Keratinocyte (primary cell): ENCODE data around the gene OR2A5. TPM values are rescaled to one million over a fixed set of nuclear protein-coding genes. Genes with fewer than 3 reads are reported as not detected.

Source experiments
- DNase-seq: peaks from one replicate; pipeline ENCODE4 v3.0.0-alpha.2; 2011; ENCODE audit warnings: low read depth, missing footprints, low spot score
- FAIRE-seq: peaks from 2 replicates; lab custom pipeline; 2011; peaks lifted over from hg19 to GRCh38; lab: Jason Lieb, UNC
- H2AFZ ChIP-seq: 2 replicates; pipeline ENCODE4 v1.6.0; 2012; ENCODE audit warnings: low read length, control low read depth, inconsistent platforms; ENCODE audit not compliant: control insufficient read depth
- H3K27ac ChIP-seq: 2 replicates; pipeline ENCODE4 v1.5.1; 2011; ENCODE audit warnings: low read length; ENCODE audit not compliant: control insufficient read depth, insufficient read depth
- H3K27me3 ChIP-seq: 3 replicates; pipeline ENCODE4 v1.6.0; 2011; ENCODE audit warnings: low read length; ENCODE audit not compliant: control insufficient read depth, insufficient read depth; ENCODE audit errors: extremely low read depth
- H3K36me3 ChIP-seq, 2 experiments: 2 replicates in 1 of 2; 3 replicates in 1 of 2; pipeline ENCODE4 v1.5.1; 2011; ENCODE audit warnings: low read length in 2 of 2, mild to moderate bottlenecking in 1 of 2; ENCODE audit not compliant: control insufficient read depth in 2 of 2, insufficient read depth in 2 of 2; ENCODE audit errors: extremely low read depth in 1 of 2
- H3K4me1 ChIP-seq: 3 replicates; pipeline ENCODE4 v1.5.1; 2011; ENCODE audit warnings: low read length; ENCODE audit not compliant: control insufficient read depth, insufficient read depth; ENCODE audit errors: extremely low read depth
- H3K4me2 ChIP-seq: 3 replicates; pipeline ENCODE4 v1.6.0; 2011; ENCODE audit warnings: low read depth, low read length; ENCODE audit not compliant: control insufficient read depth, insufficient read depth; ENCODE audit errors: extremely low read depth
- H3K4me3 ChIP-seq, 3 experiments: fragments of 200-600 bp in 1 of 3; sonication (generic) in 1 of 3; 2 replicates in 2 of 3; 3 replicates in 1 of 3; pipeline ENCODE4 v1.5.1; 2011 to 2016; ENCODE audit warnings: low read length in 3 of 3, mild to moderate bottlenecking in 3 of 3, control low read depth in 2 of 3, inconsistent platforms in 1 of 3, low read depth in 1 of 3, mixed read lengths in 1 of 3, mixed run types in 1 of 3, moderate library complexity in 1 of 3; ENCODE audit not compliant: control insufficient read depth in 2 of 3, insufficient read depth in 2 of 3; ENCODE audit errors: extremely low read depth in 1 of 3
- H3K79me2 ChIP-seq: 2 replicates; pipeline ENCODE4 v1.6.0; 2012; ENCODE audit warnings: low read length; ENCODE audit not compliant: control insufficient read depth, insufficient read depth
- H3K9ac ChIP-seq: 3 replicates; pipeline ENCODE4 v1.6.0; 2011; ENCODE audit warnings: low read length; ENCODE audit not compliant: control insufficient read depth, insufficient read depth; ENCODE audit errors: extremely low read depth
- H3K9me1 ChIP-seq: 3 replicates; pipeline ENCODE4 v1.6.0; 2011; ENCODE audit warnings: low read length; ENCODE audit not compliant: control insufficient read depth, insufficient read depth; ENCODE audit errors: extremely low read depth
- H3K9me3 ChIP-seq: 2 replicates; pipeline ENCODE4 v1.5.1; 2012; ENCODE audit warnings: low read depth, low read length; ENCODE audit not compliant: control insufficient read depth
- H4K20me1 ChIP-seq: 3 replicates; pipeline ENCODE4 v1.6.0; 2011; ENCODE audit warnings: low read length; ENCODE audit not compliant: control insufficient read depth, insufficient read depth; ENCODE audit errors: extremely low read depth
- CTCF ChIP-seq, 3 experiments: IDR thresholded peaks in 1 of 3; conservative IDR thresholded peaks in 1 of 3; optimal IDR thresholded peaks in 1 of 3; 2 replicates in 2 of 3; 3 replicates in 1 of 3; pipeline versions ENCODE3 to v1.5.1; 2011; ENCODE audit warnings: low read length in 3 of 3, mild to moderate bottlenecking in 3 of 3, moderate library complexity in 2 of 3, control low read depth in 1 of 3, inconsistent platforms in 1 of 3; ENCODE audit not compliant: insufficient read depth in 2 of 3; ENCODE audit errors: extremely low read depth in 1 of 3
- EZH2 ChIP-seq: IDR thresholded peaks from one replicate; pipeline ENCODE4 v1.6.1; 2012; ENCODE audit warnings: inconsistent platforms, mild to moderate bottlenecking, low read length, moderate library complexity
- dilution Hi-C: fragments of 300-500 bp; cut with MboI; formaldehyde crosslinking; loops from one replicate; pipeline ENCODE4 v1.7.0; 2020; ENCODE audit warnings: low sequenced_read_pairs; ENCODE audit not compliant: extremely low pct_ligation_motif_present
- polyA plus RNA-seq, 5 experiments: library from polyadenylated mRNA; depleted of rRNA in 3 of 5; stranded (reverse) in 3 of 5; stranded (forward) in 1 of 5; unstranded in 1 of 5; fragments of >200 nt; gene quantifications; 1 replicate in 1 of 5; 2 replicates in 3 of 5; 3 replicates in 1 of 5; pipeline versions ENCODE4 v1.2.1 to v1.2.3, GENCODE V29; 2011 to 2012; ENCODE audit warnings: missing spikeins in 2 of 5, low read depth in 1 of 5, low replicate concordance in 1 of 5

Gene OR2A5
- polyA plus RNA-seq, 1 donor (not counting 4 experiments of a cell fraction or from before 2014, with no cell fraction given), result not detected

- Histone ChIP-seq H3K27ac (no peak overlapping the region), H3K9me1 (no peaks in the 10 kb centered on the region), H3K4me2 (no peak overlapping the region), H3K9ac (no peak overlapping the region), H3K4me1 (no peaks in the 10 kb centered on the region), H3K9me3 (no peaks in the 10 kb centered on the region), H3K79me2 (no peaks in the 10 kb centered on the region), H4K20me1 (no peaks in the 10 kb centered on the region), H3K4me3 (no peak overlapping the region), H3K36me3 (no peaks in the 10 kb centered on the region), H3K27me3 (no peaks in the 10 kb centered on the region), H2AFZ (no peak overlapping the region)
- dilution Hi-C loops, result no loop called here
- DNase-seq, result no peak
- no peak for FAIRE-seq
- TF ChIP-seq EZH2 (no peak), CTCF (optimal IDR thresholded peaks at IDR 0.05 in 1 of 3, IDR thresholded peaks at IDR 0.05 in 1 of 3, conservative IDR thresholded peaks at IDR 0.05 in 1 of 3; ENCODE audit: extremely low read depth in 1 of 3, insufficient read depth in 2 of 3, low read length in 3 of 3) (no peak)
These were observed 47.2 kb upstream of the OR2A5 start for GRCh38 chr7:144001543-144001942.

- no peaks in the 10 kb centered on the region for H3K9me3 ChIP-seq
- DNase-seq (no peak), FAIRE-seq (no peak)
- TF ChIP-seq EZH2 (no peak), CTCF (optimal IDR thresholded peaks at IDR 0.05 in 1 of 3, IDR thresholded peaks at IDR 0.05 in 1 of 3, conservative IDR thresholded peaks at IDR 0.05 in 1 of 3; ENCODE audit: extremely low read depth in 1 of 3, insufficient read depth in 2 of 3, low read length in 3 of 3) (no peak)
- no peaks in the 10 kb centered on the region for H3K4me1 ChIP-seq
- no peak overlapping the region for H2AFZ ChIP-seq
- no peak overlapping the region for H3K9ac ChIP-seq
- H3K79me2 ChIP-seq, result no peaks in the 10 kb centered on the region
- dilution Hi-C loops, result no loop called here
- no peak overlapping the region for H3K4me2 ChIP-seq
- no peaks in the 10 kb centered on the region for H3K36me3 ChIP-seq
- H3K9me1 ChIP-seq, result no peaks in the 10 kb centered on the region
- no peaks in the 10 kb centered on the region for H3K27me3 ChIP-seq
- H3K27ac ChIP-seq, result no peak overlapping the region
- no peak overlapping the region for H3K4me3 ChIP-seq
- no peaks in the 10 kb centered on the region for H4K20me1 ChIP-seq
These were observed 44.0 kb upstream of the OR2A5 start for GRCh38 chr7:144004703-144005102.
